GM12872 (cell line): ENCODE results near the gene DIS3L2.

Experiments used
- CTCF ChIP-seq: IDR thresholded peaks from 3 replicates; pipeline ENCODE4 v1.5.1; 2011; ENCODE audit warnings: low read depth, mild to moderate bottlenecking, low read length, moderate library complexity; ENCODE audit not compliant: insufficient read depth

The DIS3L2 gene

GRCh38 chr2:232319803-232320442, 358.4 kb downstream of the DIS3L2 start:
- no peak for TF ChIP-seq CTCF

- no peak for TF ChIP-seq CTCF
These were observed 358.9 kb downstream of the DIS3L2 start for GRCh38 chr2:232320443-232320803.

- TF ChIP-seq CTCF, result no peak
These were observed 359.8 kb downstream of the DIS3L2 start for GRCh38 chr2:232321156-232321816.

GRCh38 chr2:232321817-232322559, 360.5 kb downstream of the DIS3L2 start:
- TF ChIP-seq CTCF, result no peak

- no peak for TF ChIP-seq CTCF
These were observed 361.2 kb downstream of the DIS3L2 start for GRCh38 chr2:232322560-232323327.

- TF ChIP-seq CTCF, result no peak
These were observed 361.8 kb downstream of the DIS3L2 start for GRCh38 chr2:232323328-232323650.

GRCh38 chr2:232324778-232325177, 363.3 kb downstream of the DIS3L2 start:
- TF ChIP-seq CTCF, result no peak
